ENCODE results near the gene ASPN. TPM values are rescaled to one million over a fixed set of nuclear protein-coding genes. Genes with fewer than 3 reads are reported as not detected.

Gene ASPN
- total and polyA plus RNA-seq, 2 of the 13 experiments (the other 11 are each of a cell fraction or from before 2014, with no cell fraction given): not detected

DNA sequence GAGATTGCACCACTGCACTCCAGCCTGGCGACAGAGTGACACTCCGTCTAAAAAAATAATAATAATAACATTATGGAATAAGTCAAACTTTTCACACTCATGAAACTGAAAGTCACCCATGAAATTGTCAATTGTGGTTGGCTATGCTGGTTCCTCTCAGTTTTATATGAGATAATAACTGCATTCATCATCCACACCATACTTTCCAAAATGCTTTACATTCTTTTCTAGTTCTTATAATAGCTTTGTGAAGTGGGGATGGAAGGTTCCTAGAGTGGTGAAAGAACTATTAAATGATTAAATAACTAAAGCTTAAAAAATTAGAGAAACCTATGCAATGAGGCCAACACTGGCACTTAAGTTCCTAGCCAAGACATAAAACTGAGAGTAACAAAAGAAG lies 12.6 kb upstream of the ASPN start:
- BruUV-seq (replicated peaks): no TSS peak
- no peaks in the 10 kb centered on the region for H3K36me3 ChIP-seq (replicated peaks in 1 of 2; ENCODE audit: control insufficient read depth in 1 of 2, insufficient read depth in 2 of 2, low read length in 2 of 2)
- intact Hi-C loops (cut with micrococcal nuclease; ENCODE audit: unreplicated experiment): no loop called here
- no peaks in the 10 kb centered on the region for H3K27me3 ChIP-seq (ENCODE audit: control insufficient read depth in 1 of 2, insufficient read depth in 2 of 2, low read length in 2 of 2)
- H3K4me3 ChIP-seq (replicated peaks in 1 of 3; ENCODE audit: insufficient read depth in 1 of 3, low read depth in 2 of 3, low read length in 3 of 3): no peak overlapping the region
- 100% methylated on average over 2 of the region's 2 CpGs for WGBS (ENCODE audit: low lambda C conversion rate)
- POLR2A ChIA-PET: no interaction called here
- H3K27ac ChIP-seq (ENCODE audit: extremely low read length, insufficient read depth, low read length): no peak overlapping the region
- no peak overlapping the region for H2AFZ ChIP-seq (ENCODE audit: low read length)
- H3K79me2 ChIP-seq (ENCODE audit: insufficient read depth, low read length): no peaks in the 10 kb centered on the region
- FAIRE-seq: no peak
- H3K4me1 ChIP-seq (ENCODE audit: insufficient read depth, low read length): no peaks in the 10 kb centered on the region
- H4K20me1 ChIP-seq (ENCODE audit: insufficient read depth, low read length): no peaks in the 10 kb centered on the region
- no peak for TF ChIP-seq NRL (CRISPR knock-in tag; IDR thresholded peaks at IDR 0.05; ENCODE audit: borderline replicate concordance)
- TF ChIP-seq, protein P1, sequence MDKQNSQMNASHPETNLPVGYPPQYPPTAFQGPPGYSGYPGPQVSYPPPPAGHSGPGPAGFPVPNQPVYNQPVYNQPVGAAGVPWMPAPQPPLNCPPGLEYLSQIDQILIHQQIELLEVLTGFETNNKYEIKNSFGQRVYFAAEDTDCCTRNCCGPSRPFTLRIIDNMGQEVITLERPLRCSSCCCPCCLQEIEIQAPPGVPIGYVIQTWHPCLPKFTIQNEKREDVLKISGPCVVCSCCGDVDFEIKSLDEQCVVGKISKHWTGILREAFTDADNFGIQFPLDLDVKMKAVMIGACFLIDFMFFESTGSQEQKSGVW (CRISPR knock-in tag; IDR thresholded peaks at IDR 0.05; ENCODE audit: borderline replicate concordance): no peak
- no peak for TF ChIP-seq ZNF792 (CRISPR knock-in tag; IDR thresholded peaks at IDR 0.05)
- no peak for TF ChIP-seq KMT2A (CRISPR knock-in tag; IDR thresholded peaks at IDR 0.05)
- no peak for TF ChIP-seq ZNF496 (CRISPR knock-in tag; IDR thresholded peaks at IDR 0.05; ENCODE audit: insufficient replicate concordance)
- no peak for TF ChIP-seq RARA (CRISPR knock-in tag; IDR thresholded peaks at IDR 0.05)
- no peak for TF ChIP-seq NAIF1 (CRISPR knock-in tag; IDR thresholded peaks at IDR 0.05; ENCODE audit: borderline replicate concordance)
- TF ChIP-seq ZNF441 (CRISPR knock-in tag; IDR thresholded peaks at IDR 0.05; ENCODE audit: borderline replicate concordance): no peak
- TF ChIP-seq ZC3H4 (CRISPR knock-in tag; IDR thresholded peaks at IDR 0.05; ENCODE audit: borderline replicate concordance): no peak
- TF ChIP-seq, protein P2, sequence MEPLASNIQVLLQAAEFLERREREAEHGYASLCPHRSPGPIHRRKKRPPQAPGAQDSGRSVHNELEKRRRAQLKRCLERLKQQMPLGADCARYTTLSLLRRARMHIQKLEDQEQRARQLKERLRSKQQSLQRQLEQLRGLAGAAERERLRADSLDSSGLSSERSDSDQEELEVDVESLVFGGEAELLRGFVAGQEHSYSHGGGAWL (CRISPR knock-in tag; IDR thresholded peaks at IDR 0.05): no peak
- TF ChIP-seq, protein P3, sequence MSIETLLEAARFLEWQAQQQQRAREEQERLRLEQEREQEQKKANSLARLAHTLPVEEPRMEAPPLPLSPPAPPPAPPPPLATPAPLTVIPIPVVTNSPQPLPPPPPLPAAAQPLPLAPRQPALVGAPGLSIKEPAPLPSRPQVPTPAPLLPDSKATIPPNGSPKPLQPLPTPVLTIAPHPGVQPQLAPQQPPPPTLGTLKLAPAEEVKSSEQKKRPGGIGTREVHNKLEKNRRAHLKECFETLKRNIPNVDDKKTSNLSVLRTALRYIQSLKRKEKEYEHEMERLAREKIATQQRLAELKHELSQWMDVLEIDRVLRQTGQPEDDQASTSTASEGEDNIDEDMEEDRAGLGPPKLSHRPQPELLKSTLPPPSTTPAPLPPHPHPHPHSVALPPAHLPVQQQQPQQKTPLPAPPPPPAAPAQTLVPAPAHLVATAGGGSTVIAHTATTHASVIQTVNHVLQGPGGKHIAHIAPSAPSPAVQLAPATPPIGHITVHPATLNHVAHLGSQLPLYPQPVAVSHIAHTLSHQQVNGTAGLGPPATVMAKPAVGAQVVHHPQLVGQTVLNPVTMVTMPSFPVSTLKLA (IDR thresholded peaks at IDR 0.05): no peak
- in situ Hi-C loops (cut with HindIII; ENCODE audit: extremely low pct_ligation_motif_present, low pct_unique_long_range_greater_than_20kb): no loop called here
- DNase-seq (ENCODE audit: low spot score): no peak
- CTCF ChIA-PET (ENCODE audit: low intra/inter-chr PET ratio, low total read pairs): no interaction called here
- ATAC-seq: no peak
- no peak overlapping the region for H3K9ac ChIP-seq (ENCODE audit: insufficient read depth, low read depth, low read length)
- no peak overlapping the region for H3K4me2 ChIP-seq (ENCODE audit: low read depth, low read length)
- no peaks in the 10 kb centered on the region for H3K9me3 ChIP-seq (ENCODE audit: low read length)

Data from HepG2 (cell line).